Stimulated activated CD8-positive, alpha-beta memory T cell treated with anti-CD3 and anti-CD28 coated beads, Interleukin-12 subunit alpha, Interleukin-12 subunit beta, amount 100 ng/mL, for 24 hours (primary cell): ENCODE measurements around the gene GARS1.

Experiments
- DNase-seq: peaks from one replicate; pipeline ENCODE4 v3.0.0-alpha.2; 2020; ENCODE audit errors: extremely low read depth

GARS1 gene

GRCh38 chr7:30681815-30682211 lies 87.1 kb downstream of the GARS1 start:
- no peak for DNase-seq

GRCh38 chr7:30682212-30683083 lies 87.8 kb downstream of the GARS1 start, which contains the start of gene CRHR2:
Gene CRHR2 (minus strand): TSS chr7:30682456. CDS start chr7:30682280, 176 bp downstream.
- DNase-seq = no peak

GRCh38 chr7:30683306-30683705 lies 88.6 kb downstream of the GARS1 start:
- no peak for DNase-seq
